Activated B cell treated with CpG ODN at 0.5 μM for 24 hours (primary cell): ENCODE data around the gene RTN4. TPM values are rescaled to one million over a fixed set of nuclear protein-coding genes. Genes with fewer than 3 reads are reported as not detected.

Experiments
- ATAC-seq: fragments of 200-7000 bp; cut with Tn5 transposase; one replicate; pipeline ENCODE4 v1.10.0; 2021; ENCODE audit warnings: low read depth, mild to moderate bottlenecking, moderate library complexity
- CTCF ChIA-PET: fragments of 350-600 bp; sonication (Branson Sonifier 250); formaldehyde crosslinking; loops from one replicate; lab custom pipeline; 2021; ENCODE audit warnings: antibody characterized with exemption; lab: Charles Lee
- POLR2A ChIA-PET: fragments of 350-600 bp; sonication (Branson Sonifier 250); formaldehyde crosslinking; loops from one replicate; lab custom pipeline; 2021; ENCODE audit warnings: antibody characterized with exemption; lab: Charles Lee
- DNase-seq: peaks from one replicate; pipeline ENCODE4 v3.0.0; 2022
- H3K27ac Mint-ChIP-seq: one replicate; pipeline ENCODE4 v1.8.0; 2020; ENCODE audit warnings: mixed read lengths
- H3K27me3 Mint-ChIP-seq: one replicate; pipeline ENCODE4 v1.8.0; 2021; ENCODE audit warnings: mixed read lengths
- H3K36me3 Mint-ChIP-seq: one replicate; pipeline ENCODE4 v1.8.0; 2021; ENCODE audit warnings: low read depth, mixed read lengths
- H3K4me1 Mint-ChIP-seq: one replicate; pipeline ENCODE4 v1.8.0; 2021; ENCODE audit warnings: mixed read lengths
- H3K4me3 Mint-ChIP-seq: one replicate; pipeline ENCODE4 v1.8.0; 2020; ENCODE audit warnings: mild to moderate bottlenecking, mixed read lengths
- H3K9me3 Mint-ChIP-seq: one replicate; pipeline ENCODE4 v1.8.0; 2020; ENCODE audit warnings: mixed read lengths
- intact Hi-C: fragments of 100-400 bp; cut with micrococcal nuclease; formaldehyde crosslinking; loops from one replicate; pipeline ENCODE4 v1.15.1; 2024
- total RNA-seq: library from RNA; stranded (reverse); gene quantifications from 2 replicates; pipeline ENCODE4 v1.2.3, GENCODE V29; 2022
- TF ChIP-seq, protein P1 (sequence below): fragments of 200-600 bp; IDR thresholded peaks from one replicate; pipeline ENCODE4 v1.8.0; 2022; ENCODE audit warnings: antibody characterized with exemption, mild to moderate bottlenecking

RTN4 gene
- total RNA-seq, 1 donor from 2014 or later = 60.5 TPM

DNA sequence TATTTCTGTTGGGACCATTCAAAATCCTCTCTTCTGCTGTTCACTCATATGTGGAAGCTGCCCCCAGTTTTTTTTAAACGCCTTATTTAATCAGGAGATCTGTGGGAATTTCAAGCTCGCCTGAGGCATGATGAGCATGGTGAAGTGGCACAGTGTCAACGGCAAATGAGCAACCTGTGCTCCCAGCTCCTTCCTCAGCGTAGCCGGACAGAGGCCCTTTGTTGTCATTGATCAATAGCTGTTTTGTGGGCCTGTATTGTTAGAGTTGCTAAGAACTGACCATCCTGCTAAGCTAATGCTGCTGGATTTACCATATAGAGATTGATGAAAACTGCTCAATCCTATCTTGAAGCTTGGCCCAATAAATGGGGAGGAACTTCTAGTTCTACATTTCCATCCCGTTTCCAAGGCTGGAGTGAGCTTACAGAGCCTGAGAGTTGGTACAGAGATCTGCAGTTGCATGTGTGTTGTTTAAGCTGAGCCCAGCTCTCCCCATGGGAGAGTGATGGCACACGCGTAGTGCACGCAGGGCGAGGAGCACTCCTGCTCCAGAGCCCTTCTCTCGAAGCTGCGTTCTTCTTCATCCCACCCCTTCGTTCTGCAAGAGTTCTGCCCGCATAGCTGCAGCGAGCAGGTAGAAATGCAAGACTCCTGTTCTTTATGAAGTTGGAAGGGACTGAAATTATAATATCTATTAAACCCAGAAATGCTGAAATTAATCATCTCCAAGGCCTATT is 108.8 kb downstream of the RTN4 start:
- no peak for DNase-seq
- POLR2A ChIA-PET = no interaction called here
- Mint-ChIP-seq H3K4me3 (no peak overlapping the region), H3K27ac (no peak overlapping the region), H3K9me3 (peaks cover 2% of the 10 kb centered on the region), H3K36me3 (peaks cover 8% of the 10 kb centered on the region), H3K4me1 (no peaks in the 10 kb centered on the region), H3K27me3 (no peaks in the 10 kb centered on the region)
- CTCF ChIA-PET = no interaction called here
- intact Hi-C loops = no loop called here
- no peak for ATAC-seq
- TF ChIP-seq, protein P1, sequence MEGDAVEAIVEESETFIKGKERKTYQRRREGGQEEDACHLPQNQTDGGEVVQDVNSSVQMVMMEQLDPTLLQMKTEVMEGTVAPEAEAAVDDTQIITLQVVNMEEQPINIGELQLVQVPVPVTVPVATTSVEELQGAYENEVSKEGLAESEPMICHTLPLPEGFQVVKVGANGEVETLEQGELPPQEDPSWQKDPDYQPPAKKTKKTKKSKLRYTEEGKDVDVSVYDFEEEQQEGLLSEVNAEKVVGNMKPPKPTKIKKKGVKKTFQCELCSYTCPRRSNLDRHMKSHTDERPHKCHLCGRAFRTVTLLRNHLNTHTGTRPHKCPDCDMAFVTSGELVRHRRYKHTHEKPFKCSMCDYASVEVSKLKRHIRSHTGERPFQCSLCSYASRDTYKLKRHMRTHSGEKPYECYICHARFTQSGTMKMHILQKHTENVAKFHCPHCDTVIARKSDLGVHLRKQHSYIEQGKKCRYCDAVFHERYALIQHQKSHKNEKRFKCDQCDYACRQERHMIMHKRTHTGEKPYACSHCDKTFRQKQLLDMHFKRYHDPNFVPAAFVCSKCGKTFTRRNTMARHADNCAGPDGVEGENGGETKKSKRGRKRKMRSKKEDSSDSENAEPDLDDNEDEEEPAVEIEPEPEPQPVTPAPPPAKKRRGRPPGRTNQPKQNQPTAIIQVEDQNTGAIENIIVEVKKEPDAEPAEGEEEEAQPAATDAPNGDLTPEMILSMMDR = no peak

DNA sequence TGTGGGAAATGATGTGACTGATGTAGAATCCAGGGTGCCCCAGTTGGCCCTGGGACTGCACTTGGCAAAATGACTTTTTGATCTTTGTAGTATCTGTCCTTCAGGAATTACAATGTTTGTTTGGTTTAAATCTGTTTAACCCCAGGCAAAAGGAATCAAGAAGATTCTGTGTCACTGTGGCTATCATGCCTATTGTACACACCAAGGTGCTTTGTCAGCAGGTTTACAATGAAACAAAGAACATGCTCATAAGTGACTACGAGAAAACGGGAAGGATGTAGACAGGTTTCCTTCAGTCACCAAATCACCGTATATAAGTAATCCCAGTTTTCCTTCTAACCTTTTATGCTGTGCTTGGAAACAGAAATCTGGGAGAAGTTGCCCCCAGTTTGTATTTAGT is 109.5 kb downstream of the RTN4 start:
- Mint-ChIP-seq H3K36me3 (peaks cover 8% of the 10 kb centered on the region), H3K27me3 (no peaks in the 10 kb centered on the region), H3K4me1 (no peaks in the 10 kb centered on the region), H3K27ac (no peak overlapping the region), H3K4me3 (no peak overlapping the region), H3K9me3 (peaks cover 2% of the 10 kb centered on the region)
- ChIA-PET CTCF (no interaction called here), POLR2A (no interaction called here)
- ATAC-seq (no peak), DNase-seq (no peak)
- TF ChIP-seq, protein P1 = no peak
- intact Hi-C loops = no loop called here

DNA sequence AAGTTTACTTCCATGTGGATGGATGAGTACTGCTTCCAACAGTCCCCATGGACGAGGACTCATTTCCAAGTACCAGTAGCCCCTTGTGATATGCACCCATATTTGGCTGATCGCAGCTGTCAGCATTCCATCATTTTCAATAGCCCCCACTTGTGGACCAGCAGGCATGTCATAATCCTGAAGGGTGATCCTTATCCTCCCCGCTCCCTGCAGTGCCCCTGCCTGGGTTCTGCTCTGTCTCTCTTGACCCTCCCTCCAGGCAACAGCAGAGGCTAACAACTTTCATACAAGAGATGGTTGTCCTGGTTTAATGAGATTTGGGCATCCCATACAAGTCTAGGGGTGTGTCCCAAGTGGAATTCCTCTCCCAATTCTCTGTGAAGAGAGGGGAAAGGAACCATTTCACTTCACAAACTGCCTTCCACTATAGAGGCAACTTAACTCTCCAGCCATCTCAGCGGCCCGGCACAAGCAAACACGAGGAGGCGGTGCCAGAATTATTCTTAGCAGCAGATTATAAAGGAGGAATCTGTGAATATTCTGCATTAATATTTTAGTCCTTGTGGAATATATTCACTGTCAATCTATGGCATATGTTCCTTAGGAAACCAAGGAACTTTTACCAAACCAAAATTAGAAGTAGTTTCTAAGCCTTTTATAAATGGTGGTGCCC is 110.7 kb downstream of the RTN4 start:
- Mint-ChIP-seq H3K27me3 (no peaks in the 10 kb centered on the region), H3K27ac (no peak overlapping the region), H3K4me3 (no peak overlapping the region), H3K36me3 (peaks cover 8% of the 10 kb centered on the region), H3K4me1 (no peaks in the 10 kb centered on the region), H3K9me3 (peaks cover 2% of the 10 kb centered on the region)
- TF ChIP-seq, protein P1 = no peak
- intact Hi-C loops = no loop called here
- ChIA-PET CTCF (no interaction called here), POLR2A (no interaction called here)
- DNase-seq (no peak), ATAC-seq (no peak)

DNA sequence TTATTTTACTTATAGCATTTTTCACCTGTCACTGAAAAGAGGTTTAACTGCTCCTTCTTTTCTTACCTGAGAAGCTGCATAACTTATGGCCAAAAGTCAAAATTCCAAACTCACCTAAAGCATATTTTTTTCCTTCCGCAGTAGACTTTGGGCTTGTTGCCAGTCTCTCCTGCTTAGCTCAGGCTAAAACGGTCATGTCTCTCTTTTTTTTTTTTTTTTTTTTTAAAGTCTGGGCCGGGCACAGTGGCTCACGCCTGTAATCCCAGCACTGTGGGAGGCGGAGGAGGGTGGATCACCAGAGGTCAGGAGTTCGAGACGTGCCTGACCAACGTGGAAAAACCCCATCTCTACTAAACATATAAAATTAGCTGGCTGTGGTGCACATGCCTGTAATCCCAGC is 113.5 kb downstream of the RTN4 start:
- H3K27ac Mint-ChIP-seq = no peak overlapping the region

DNA sequence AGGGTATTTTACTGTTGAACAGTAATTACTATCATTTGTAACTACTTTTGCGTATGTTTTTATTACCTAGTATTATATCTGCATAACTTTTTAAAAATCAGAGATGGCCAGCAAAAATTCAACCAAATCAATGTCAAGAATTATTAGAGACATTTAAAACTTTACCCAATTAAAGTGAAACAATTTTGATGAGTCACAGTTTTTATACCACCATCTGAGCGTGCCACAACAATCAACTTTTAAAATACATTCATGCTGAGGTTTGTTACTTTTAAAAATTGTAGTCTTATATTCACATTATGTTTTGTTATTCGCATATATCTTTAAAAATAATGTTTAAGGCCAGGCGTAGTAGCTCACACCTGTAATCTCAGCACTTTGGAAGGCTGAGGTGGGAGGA is 114.9 kb downstream of the RTN4 start:
- TF ChIP-seq, protein P1 = no peak
- ATAC-seq (no peak), DNase-seq (no peak)
- ChIA-PET CTCF (no interaction called here), POLR2A (no interaction called here)
- no peak overlapping the region for H3K27ac Mint-ChIP-seq
- H3K4me3 Mint-ChIP-seq = no peak overlapping the region
- intact Hi-C loops = no loop called here
- H3K4me1 Mint-ChIP-seq = no peaks in the 10 kb centered on the region
- H3K9me3 Mint-ChIP-seq = peaks cover 2% of the 10 kb centered on the region
- H3K27me3 Mint-ChIP-seq = no peaks in the 10 kb centered on the region
- H3K36me3 Mint-ChIP-seq = peaks cover 6% of the 10 kb centered on the region

More for the DNA sequence above, 113.5 kb downstream of the RTN4 start:
- intact Hi-C loops = no loop called here
- DNase-seq (no peak), ATAC-seq (no peak)
- Mint-ChIP-seq H3K4me3 (no peak overlapping the region), H3K9me3 (peaks cover 2% of the 10 kb centered on the region), H3K4me1 (no peaks in the 10 kb centered on the region), H3K36me3 (peaks cover 8% of the 10 kb centered on the region), H3K27me3 (no peaks in the 10 kb centered on the region)
- ChIA-PET CTCF (no interaction called here), POLR2A (no interaction called here)
- TF ChIP-seq, protein P1 = no peak
